GM19043 (cell line): Measurements from ENCODE around the gene TRAF1.

Source experiments
- ATAC-seq: cut with Tn5 transposase; IDR thresholded peaks from one replicate; pipeline ENCODE4 v1.9.1; 2021; ENCODE audit warnings: low read depth; ENCODE audit not compliant: unreplicated experiment

Gene TRAF1

GRCh38 chr9:120942186-120943001, 15.8 kb upstream of the TRAF1 start:
- no peak for ATAC-seq

GRCh38 chr9:120941046-120941770, 14.6 kb upstream of the TRAF1 start:
- ATAC-seq = no peak

GRCh38 chr9:120940573-120940972, 14.0 kb upstream of the TRAF1 start:
- ATAC-seq = no peak

GRCh38 chr9:120938851-120939250, 12.3 kb upstream of the TRAF1 start:
- ATAC-seq = no peak

- no peak for ATAC-seq
Observed at GRCh38 chr9:120937596-120937995, 11.0 kb upstream of the TRAF1 start.

GRCh38 chr9:120937127-120937526, 10.5 kb upstream of the TRAF1 start:
- ATAC-seq = no peak

- no peak for ATAC-seq
Observed at GRCh38 chr9:120936764-120937122, 10.1 kb upstream of the TRAF1 start.

- no peak for ATAC-seq
Observed at GRCh38 chr9:120936011-120936763, 9.6 kb upstream of the TRAF1 start.

GRCh38 chr9:120935383-120935857, 8.8 kb upstream of the TRAF1 start:
- ATAC-seq = no peak

GRCh38 chr9:120934281-120934680, 7.7 kb upstream of the TRAF1 start:
- ATAC-seq = no peak

GRCh38 chr9:120933310-120934055, 6.9 kb upstream of the TRAF1 start:
- no peak for ATAC-seq

GRCh38 chr9:120932086-120932823, 5.7 kb upstream of the TRAF1 start:
- no peak for ATAC-seq

- ATAC-seq = peak; percentile 38
Observed at GRCh38 chr9:120931231-120932085, 4.9 kb upstream of the TRAF1 start.

- ATAC-seq = no peak
Observed at GRCh38 chr9:120929229-120929791, 2.7 kb upstream of the TRAF1 start.

GRCh38 chr9:120928483-120929228, 2.1 kb upstream of the TRAF1 start:
- peak; percentile 34 for ATAC-seq

- ATAC-seq = no peak
Observed at GRCh38 chr9:120928015-120928482, 1.5 kb upstream of the TRAF1 start.

GRCh38 chr9:120927269-120928014, 846 bp upstream of the TRAF1 start:
- no peak for ATAC-seq
